SK-N-SH (cell line): Measurements from ENCODE around the gene TMEM127. TPM values are rescaled to one million over a fixed set of nuclear protein-coding genes. Genes with fewer than 3 reads are reported as not detected.
"Not testable (repeated sequence)": the region's sequence is repeated elsewhere in the genome, so short reads cannot be mapped to it uniquely, and the experiment has no call there.

Experiments used
- CTCF ChIA-PET: fragments of 300-600, 350-600 bp; formaldehyde crosslinking; extraction: SDS; loops from one replicate; lab custom pipeline; 2021; lab: Yijun Ruan, JAX
- POLR2A ChIA-PET: fragments of 350-600 bp; sonication (Branson Sonifier 250); formaldehyde crosslinking; extraction: SDS; loops from one replicate; lab custom pipeline; 2020; ENCODE audit warnings: antibody characterized with exemption, inconsistent platforms; lab: Yijun Ruan, JAX
- DNase-seq: peaks from one replicate; pipeline ENCODE4 v3.0.0; 2012
- H2AFZ ChIP-seq: fragments of 200-600 bp; sonication (generic); 2 replicates; pipeline ENCODE4 v1.8.1; 2016; ENCODE audit warnings: antibody characterized with exemption, mild to moderate bottlenecking, low read depth
- H3F3A ChIP-seq: fragments of 200-600 bp; sonication (generic); replicated peaks from 2 replicates; pipeline ENCODE3; 2016; ENCODE audit warnings: antibody characterized with exemption, mild to moderate bottlenecking; ENCODE audit not compliant: insufficient read depth
- H3K27ac ChIP-seq, 2 experiments: fragments of 200-500 bp in 1 of 2; fragments of 200-600 bp in 1 of 2; sonication (Bioruptor generic) in 1 of 2; sonication (generic), shearing (Covaris generic) in 1 of 2; 2 replicates each; pipeline versions ENCODE4 v1.5.1 to v1.6.1; 2014 to 2016; ENCODE audit warnings: low read depth in 2 of 2, inconsistent platforms in 1 of 2, low read length in 1 of 2, mild to moderate bottlenecking in 1 of 2, mixed read lengths in 1 of 2
- H3K27me3 ChIP-seq: fragments of 200-600 bp; sonication (generic), shearing (Covaris generic); 2 replicates; pipeline ENCODE4 v1.6.1; 2016; ENCODE audit warnings: mixed run types; ENCODE audit not compliant: insufficient read depth
- H3K36me3 ChIP-seq, 2 experiments: fragments of 200-500 bp in 1 of 2; fragments of 200-600 bp in 1 of 2; sonication (Bioruptor generic) in 1 of 2; sonication (generic) in 1 of 2; replicated peaks in 1 of 2; 2 replicates each; pipeline versions ENCODE3 to v1.5.1; 2014 to 2016; ENCODE audit warnings: low read length in 1 of 2, mild to moderate bottlenecking in 1 of 2; ENCODE audit not compliant: insufficient read depth in 2 of 2, control insufficient read depth in 1 of 2
- H3K4me1 ChIP-seq, 2 experiments: fragments of 200-500 bp in 1 of 2; fragments of 200-600 bp in 1 of 2; sonication (Bioruptor generic) in 1 of 2; sonication (generic), shearing (Covaris generic) in 1 of 2; 2 replicates each; pipeline versions ENCODE4 v1.5.1 to v1.6.1; 2014 to 2016; ENCODE audit warnings: low read depth in 1 of 2, low read length in 1 of 2, mixed run types in 1 of 2; ENCODE audit not compliant: insufficient read depth in 2 of 2, control insufficient read depth in 1 of 2
- H3K4me2 ChIP-seq: fragments of 200-600 bp; sonication (generic), shearing (Covaris generic); 2 replicates; pipeline ENCODE4 v1.6.1; 2017; ENCODE audit warnings: mixed run types
- H3K4me3 ChIP-seq, 2 experiments: fragments of 200-500 bp in 1 of 2; fragments of 200-600 bp in 1 of 2; sonication (Bioruptor generic) in 1 of 2; sonication (generic), shearing (Covaris generic) in 1 of 2; 2 replicates each; pipeline versions ENCODE4 v1.5.1 to v1.8.1; 2014 to 2016; ENCODE audit warnings: low read depth in 2 of 2, inconsistent platforms in 1 of 2, low read length in 1 of 2, mild to moderate bottlenecking in 1 of 2, mixed read lengths in 1 of 2, moderate library complexity in 1 of 2
- H3K79me2 ChIP-seq: fragments of 200-600 bp; sonication (generic); 2 replicates; pipeline ENCODE4 v1.8.1; 2017; ENCODE audit warnings: mild to moderate bottlenecking; ENCODE audit not compliant: insufficient read depth
- H3K9ac ChIP-seq: fragments of 200-600 bp; sonication (generic); 2 replicates; pipeline ENCODE4 v1.6.1; 2017; ENCODE audit warnings: mixed run types
- H3K9me2 ChIP-seq: fragments of 200-600 bp; sonication (generic); 2 replicates; pipeline ENCODE4 v1.6.1; 2017; ENCODE audit warnings: mixed run types
- H3K9me3 ChIP-seq: fragments of 200-600 bp; sonication (generic); 2 replicates; pipeline ENCODE4 v1.6.1; 2017; ENCODE audit warnings: mixed run types, mild to moderate bottlenecking, moderate library complexity
- H4K20me1 ChIP-seq: fragments of 200-600 bp; sonication (generic); 2 replicates; pipeline ENCODE4 v1.6.1; 2017; ENCODE audit warnings: mild to moderate bottlenecking, mixed run types; ENCODE audit not compliant: insufficient read depth
- CTCF ChIP-seq: fragments of 200-600 bp; sonication (generic); IDR thresholded peaks from 2 replicates; pipeline ENCODE4 v1.6.1; 2017; ENCODE audit warnings: antibody characterized with exemption, mild to moderate bottlenecking, moderate library complexity
- EP300 ChIP-seq, 2 experiments: IDR thresholded peaks; 2 replicates each; pipeline versions ENCODE4 v1.4.0 to v1.6.1; 2012; ENCODE audit warnings: borderline replicate concordance in 1 of 2, low read depth in 1 of 2, low read length in 1 of 2
- EZH2phosphoT487 ChIP-seq: fragments of 200-600 bp; sonication (generic); IDR thresholded peaks from 2 replicates; pipeline ENCODE4 v1.6.1; 2017; ENCODE audit warnings: low read depth, mixed run types, mild to moderate bottlenecking, antibody characterized with exemption, moderate library complexity, borderline replicate concordance
- FOSL2 ChIP-seq: IDR thresholded peaks from 2 replicates; pipeline ENCODE4 v1.4.0; 2012; ENCODE audit warnings: low read depth, mild to moderate bottlenecking, moderate library complexity, borderline replicate concordance
- FOXJ3 ChIP-seq: sonication (generic); formaldehyde crosslinking; IDR thresholded peaks from 2 replicates; pipeline ENCODE4 v1.5.1; 2020; ENCODE audit warnings: mild to moderate bottlenecking, missing genetic modification reagents
- GABPA ChIP-seq: IDR thresholded peaks from 2 replicates; pipeline ENCODE4 v1.4.0; 2012; ENCODE audit warnings: low read depth, mild to moderate bottlenecking
- IRF3 ChIP-seq: fragments of 150-350 bp; IDR thresholded peaks from 2 replicates; pipeline ENCODE4 v1.6.1; 2016; ENCODE audit warnings: mild to moderate bottlenecking, low read depth, low read length
- MXI1 ChIP-seq: IDR thresholded peaks from 2 replicates; pipeline ENCODE4 v1.6.1; 2012; ENCODE audit warnings: mild to moderate bottlenecking, low read depth, low read length, improper control_type of control experiment
- NFIC ChIP-seq: IDR thresholded peaks from 2 replicates; pipeline ENCODE4 v1.4.0; 2012; ENCODE audit warnings: borderline replicate concordance
- RFX5 ChIP-seq: IDR thresholded peaks from 2 replicates; pipeline ENCODE4 v1.6.1; 2012; ENCODE audit warnings: mild to moderate bottlenecking, improper control_type of control experiment, low read length
- RXRA ChIP-seq: IDR thresholded peaks from 2 replicates; pipeline ENCODE4 v1.4.0; 2012; ENCODE audit warnings: low read depth, mild to moderate bottlenecking, borderline replicate concordance
- SIN3A ChIP-seq: IDR thresholded peaks from 2 replicates; pipeline ENCODE4 v1.6.1; 2012; ENCODE audit warnings: low read depth, mild to moderate bottlenecking, low read length, moderate library complexity, borderline replicate concordance
- TEAD4 ChIP-seq: IDR thresholded peaks from 2 replicates; pipeline ENCODE4 v1.4.0; 2012; ENCODE audit warnings: mild to moderate bottlenecking, borderline replicate concordance; ENCODE audit not compliant: insufficient read depth
- USF2 ChIP-seq: fragments of 150-350 bp; IDR thresholded peaks from 2 replicates; pipeline ENCODE4 v1.6.1; 2017; ENCODE audit warnings: antibody characterized with exemption, low read length, low read depth, borderline replicate concordance
- WGBS: methylation state at CpG from one replicate; pipeline ENCODE4 v1.1.6; 2017; ENCODE audit warnings: low lambda C conversion rate; 5-methylcytosine and 5-hydroxymethylcytosine counted together
- polyA plus RNA-seq, 3 experiments: library from polyadenylated mRNA; depleted of rRNA; stranded (reverse); fragments of >200 nt; gene quantifications; 2 replicates each; pipeline ENCODE4 v1.2.3, GENCODE V29; 2012

Gene TMEM127
- polyA plus RNA-seq, 1 of the 3 experiments (the other 2 are of a cell fraction), result 40.9 TPM

GRCh38 chr2:96296925-96297324 lies 31.1 kb upstream of the TMEM127 start:
- H3K36me3 ChIP-seq, result peaks cover 95 to 98% of the 10 kb centered on the region in 2 experiments
- 91% methylated on average over 5 of the region's 5 CpGs for WGBS
- CTCF ChIA-PET, result no interaction called here

GRCh38 chr2:96294271-96294670 lies 28.5 kb upstream of the TMEM127 start:
- H3K4me3 ChIP-seq, H3K9me3 ChIP-seq, H3K9me2 ChIP-seq, H3K4me1 ChIP-seq, H3K27me3 ChIP-seq, H3K27ac ChIP-seq, H4K20me1 ChIP-seq, H2AFZ ChIP-seq, POLR2A ChIA-PET, DNase-seq, H3K79me2 ChIP-seq, H3K4me2 ChIP-seq, H3F3A ChIP-seq, H3K9ac ChIP-seq: not testable (repeated sequence)
- 96% methylated on average over 8 of the region's 8 CpGs for WGBS
- CTCF ChIA-PET, result interaction anchor here (0.9 to 1.1 kb wide), 3 partner anchors 28 to 302 kb away, joined by 3 to 4 read pairs (median 3); partner anchors contain the start of gene CIAO1
- peaks cover 98% of the 10 kb centered on the region in 2 experiments for H3K36me3 ChIP-seq

More at GRCh38 chr2:96296925-96297324, 31.1 kb upstream of the TMEM127 start:
- POLR2A ChIA-PET, result no interaction called here
- TF ChIP-seq EP300 (IDR thresholded peaks at IDR 0.05; ENCODE audit: borderline replicate concordance in 1 of 2, low read depth in 1 of 2, low read length in 1 of 2), result no peak
- TF ChIP-seq FOSL2, result no peak
- no peak for TF ChIP-seq NFIC
- no peak for TF ChIP-seq RFX5
- no peak for TF ChIP-seq USF2
- TF ChIP-seq IRF3, result no peak
- TF ChIP-seq TEAD4, result no peak
- no peak for TF ChIP-seq FOXJ3 (CRISPR knock-in tag)
- no peak for TF ChIP-seq SIN3A
- TF ChIP-seq GABPA, result no peak
- TF ChIP-seq CTCF, result no peak
- TF ChIP-seq RXRA, result no peak
- no peak for TF ChIP-seq EZH2phosphoT487
- TF ChIP-seq MXI1, result no peak
- no peak overlapping the region for H3K27ac ChIP-seq
- no peak overlapping the region for H3K4me2 ChIP-seq
- no peak overlapping the region for H3K9ac ChIP-seq
- H3K9me2 ChIP-seq, result no peaks in the 10 kb centered on the region
- no peaks in the 10 kb centered on the region for H3K9me3 ChIP-seq
- no peaks in the 10 kb centered on the region for H3K27me3 ChIP-seq
- no peak for DNase-seq
- H3K4me1 ChIP-seq, result peaks cover 0 to 2% of the 10 kb centered on the region in 2 experiments; a peak in 1 of 4 replicates
- no peak overlapping the region for H3K4me3 ChIP-seq
- no peaks in the 10 kb centered on the region for H3F3A ChIP-seq
- peaks cover 6% of the 10 kb centered on the region; the same call in 1 of the 2 replicates for H4K20me1 ChIP-seq
- H2AFZ ChIP-seq, result no peak overlapping the region
- peaks cover 29% of the 10 kb centered on the region for H3K79me2 ChIP-seq
